NCI-H128 (cell line): ENCODE measurements around the gene ACER3.

Source experiments
- DNase-seq: peaks from one replicate; lab custom pipeline; 2025; ENCODE audit not compliant: unreplicated experiment; lab: John Stamatoyannopoulos, UW

Gene ACER3

GRCh38 chr11:77072851-77073327 is 212.2 kb downstream of the ACER3 start:
- no peak for DNase-seq

GRCh38 chr11:77073328-77074001 is 212.7 kb downstream of the ACER3 start:
- no peak for DNase-seq

- no peak for DNase-seq
Observed at GRCh38 chr11:77074205-77074604, 213.5 kb downstream of the ACER3 start.

- DNase-seq, result no peak
Observed at GRCh38 chr11:77074626-77075221, 214.0 kb downstream of the ACER3 start.

GRCh38 chr11:77075425-77075905 is 214.7 kb downstream of the ACER3 start:
- DNase-seq, result no peak
